CD14-positive monocyte (primary cell): ENCODE results near the gene DOCK1. TPM values are rescaled to one million over a fixed set of nuclear protein-coding genes. Genes with fewer than 3 reads are reported as not detected.

Experiments
- DNase-seq, 3 donors: peaks; one replicate each; pipeline ENCODE4 v3.0.0-alpha.2; 2011 to 2022
- H2AFZ ChIP-seq: 2 replicates; pipeline ENCODE4 v1.6.0; 2012; ENCODE audit warnings: mild to moderate bottlenecking, low read depth, low read length, inconsistent platforms; ENCODE audit not compliant: insufficient read depth, poor library complexity, severe bottlenecking
- H3K27ac ChIP-seq, 2 donors: 1 replicate in 1 of 2; 2 replicates in 1 of 2; pipeline ENCODE4 v1.5.1; 2012 to 2013; ENCODE audit warnings: low read length in 2 of 2, control low read depth in 1 of 2, inconsistent platforms in 1 of 2, low read depth in 1 of 2, mild to moderate bottlenecking in 1 of 2
- H3K27me3 ChIP-seq, 2 donors: one replicate each; pipeline versions ENCODE4 v1.6.0 to v1.6.1; 2011 to 2013; ENCODE audit warnings: low read length in 2 of 2; ENCODE audit not compliant: control insufficient read depth in 2 of 2, insufficient read depth in 2 of 2
- H3K36me3 ChIP-seq, 2 donors: replicated peaks in 1 of 2; 1 replicate in 1 of 2; 2 replicates in 1 of 2; pipeline versions ENCODE4 v1.5.1 to v1.6.1; 2012 to 2013; ENCODE audit warnings: low read length in 2 of 2, control low read depth in 1 of 2, inconsistent platforms in 1 of 2, mild to moderate bottlenecking in 1 of 2; ENCODE audit not compliant: insufficient read depth in 2 of 2, control insufficient read depth in 1 of 2
- H3K4me1 ChIP-seq, 2 donors: 1 replicate in 1 of 2; 2 replicates in 1 of 2; pipeline versions ENCODE4 v1.5.1 to v1.6.1; 2012 to 2013; ENCODE audit warnings: low read length in 2 of 2, control low read depth in 1 of 2, inconsistent platforms in 1 of 2, mild to moderate bottlenecking in 1 of 2, moderate library complexity in 1 of 2; ENCODE audit not compliant: insufficient read depth in 2 of 2, control insufficient read depth in 1 of 2
- H3K4me2 ChIP-seq: replicated peaks from 2 replicates; pipeline ENCODE3; 2012; ENCODE audit warnings: low read length, moderate library complexity, mild to moderate bottlenecking; ENCODE audit not compliant: poor library complexity, severe bottlenecking; ENCODE audit errors: extremely low read depth
- H3K4me3 ChIP-seq, 3 experiments: fragments of 200-600 bp in 1 of 3; sonication (generic) in 1 of 3; replicated peaks in 1 of 3; 1 replicate in 2 of 3; 2 replicates in 1 of 3; pipeline ENCODE4 v1.5.1; 2011 to 2013; ENCODE audit warnings: low read length in 3 of 3, mild to moderate bottlenecking in 3 of 3, control low read depth in 2 of 3, low read depth in 2 of 3, inconsistent platforms in 1 of 3, moderate library complexity in 1 of 3
- H3K79me2 ChIP-seq: 2 replicates; pipeline ENCODE4 v1.6.0; 2012; ENCODE audit warnings: mild to moderate bottlenecking, control low read depth, inconsistent platforms, low read length, moderate library complexity; ENCODE audit not compliant: insufficient read depth
- H3K9ac ChIP-seq: 2 replicates; pipeline ENCODE4 v1.6.0; 2017; ENCODE audit warnings: low read length, mild to moderate bottlenecking; ENCODE audit not compliant: insufficient read depth, poor library complexity, severe bottlenecking
- H3K9me3 ChIP-seq, 2 donors: replicated peaks in 1 of 2; 1 replicate in 1 of 2; 2 replicates in 1 of 2; pipeline versions ENCODE4 v1.5.1 to v1.6.1; 2012 to 2013; ENCODE audit warnings: low read length in 2 of 2, control low read depth in 1 of 2; ENCODE audit not compliant: control insufficient read depth in 1 of 2, insufficient read depth in 1 of 2
- H4K20me1 ChIP-seq: 2 replicates; pipeline ENCODE4 v1.6.0; 2012; ENCODE audit warnings: mild to moderate bottlenecking, low read length, control low read depth, moderate library complexity; ENCODE audit not compliant: insufficient read depth
- H3K27ac Mint-ChIP-seq, 7 donors: one replicate each; pipeline ENCODE4 v1.8.0; 2020; ENCODE audit warnings: mild to moderate bottlenecking in 7 of 7, mixed read lengths in 7 of 7, moderate library complexity in 6 of 7, inconsistent platforms in 2 of 7
- H3K27me3 Mint-ChIP-seq, 3 donors: one replicate each; pipeline ENCODE4 v1.8.0; 2021 to 2022; ENCODE audit warnings: low read depth in 3 of 3, mild to moderate bottlenecking in 3 of 3, mixed read lengths in 3 of 3, moderate library complexity in 3 of 3, inconsistent platforms in 1 of 3
- H3K36me3 Mint-ChIP-seq, 2 donors: one replicate each; pipeline ENCODE4 v1.8.0; 2020; ENCODE audit warnings: mixed read lengths in 2 of 2, inconsistent platforms in 1 of 2, mild to moderate bottlenecking in 1 of 2
- H3K4me1 Mint-ChIP-seq: one replicate; pipeline ENCODE4 v1.8.0; 2020; ENCODE audit warnings: mild to moderate bottlenecking, mixed read lengths
- H3K4me3 Mint-ChIP-seq, 2 donors: one replicate each; pipeline ENCODE4 v1.8.0; 2020; ENCODE audit warnings: mild to moderate bottlenecking in 2 of 2, mixed read lengths in 2 of 2, moderate library complexity in 1 of 2
- H3K9me3 Mint-ChIP-seq, 7 donors: one replicate each; pipeline ENCODE4 v1.8.0; 2020 to 2022; ENCODE audit warnings: mixed read lengths in 7 of 7, mild to moderate bottlenecking in 6 of 7, moderate library complexity in 6 of 7, inconsistent platforms in 2 of 7
- WGBS: methylation state at CpG from one replicate; pipeline ENCODE4 v1.1.5; 2013; ENCODE audit warnings: missing lambda C conversion rate; ENCODE audit not compliant: insufficient coverage; 5-methylcytosine and 5-hydroxymethylcytosine counted together
- intact Hi-C, 2 donors: fragments of 100-400 bp; cut with micrococcal nuclease; formaldehyde crosslinking; loops; one replicate each; pipeline versions ENCODE4 v1.15.0 to v1.15.1; 2023
- polyA plus RNA-seq, 3 donors: library from polyadenylated mRNA; depleted of rRNA in 1 of 3; unstranded in 2 of 3; stranded (reverse) in 1 of 3; fragments of 300-500 nt in 2 of 3; fragments of >200 nt in 1 of 3; fragmentation: Illumina TruSeq in 2 of 3; gene quantifications; 1 replicate in 2 of 3; 2 replicates in 1 of 3; pipeline ENCODE4 v1.2.3, GENCODE V29; 2012 to 2021
- TF ChIP-seq, protein P1 (sequence below): fragments of 200-600 bp; IDR thresholded peaks from one replicate; pipeline ENCODE4 v1.8.0; 2022; ENCODE audit warnings: antibody characterized with exemption, mild to moderate bottlenecking

Gene DOCK1
- polyA plus RNA-seq, 3 donors = 0.31 to 0.35 TPM; not detected in 1

DNA sequence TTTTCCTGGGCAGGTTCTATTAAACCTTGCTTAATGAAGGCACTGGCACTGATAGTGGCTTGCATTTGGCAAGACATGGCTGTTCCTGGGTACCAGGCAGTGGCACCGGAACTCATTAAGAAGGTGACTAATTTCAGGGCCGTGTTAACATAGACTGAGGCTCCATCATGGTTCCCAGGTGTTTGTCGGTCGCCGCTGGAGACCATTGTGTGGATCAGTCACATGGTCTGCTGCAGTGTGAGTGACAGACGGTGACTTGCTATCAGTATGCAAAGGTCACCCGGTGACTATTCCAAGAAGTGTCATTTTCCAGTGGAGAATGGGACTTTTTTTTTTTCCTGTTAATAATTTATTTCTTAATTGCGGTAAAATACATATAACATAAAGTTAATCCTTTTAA is 184.9 kb downstream of the DOCK1 start:
- H2AFZ ChIP-seq = no peak overlapping the region
- H3K27ac ChIP-seq = no peak overlapping the region
- intact Hi-C loops = no loop called here
- H3K9me3 Mint-ChIP-seq = no peaks in the 10 kb centered on the region
- no peaks in the 10 kb centered on the region for H3K36me3 ChIP-seq
- peaks cover 0 to 2% (median 0%) of the 10 kb centered on the region in 3 donors for H3K27me3 Mint-ChIP-seq
- H3K27me3 ChIP-seq = no peaks in the 10 kb centered on the region
- WGBS = 100% methylated on average over 5 of the region's 8 CpGs
- H4K20me1 ChIP-seq = no peaks in the 10 kb centered on the region
- H3K36me3 Mint-ChIP-seq = no peaks in the 10 kb centered on the region
- no peak overlapping the region for H3K27ac Mint-ChIP-seq
- TF ChIP-seq, protein P1, sequence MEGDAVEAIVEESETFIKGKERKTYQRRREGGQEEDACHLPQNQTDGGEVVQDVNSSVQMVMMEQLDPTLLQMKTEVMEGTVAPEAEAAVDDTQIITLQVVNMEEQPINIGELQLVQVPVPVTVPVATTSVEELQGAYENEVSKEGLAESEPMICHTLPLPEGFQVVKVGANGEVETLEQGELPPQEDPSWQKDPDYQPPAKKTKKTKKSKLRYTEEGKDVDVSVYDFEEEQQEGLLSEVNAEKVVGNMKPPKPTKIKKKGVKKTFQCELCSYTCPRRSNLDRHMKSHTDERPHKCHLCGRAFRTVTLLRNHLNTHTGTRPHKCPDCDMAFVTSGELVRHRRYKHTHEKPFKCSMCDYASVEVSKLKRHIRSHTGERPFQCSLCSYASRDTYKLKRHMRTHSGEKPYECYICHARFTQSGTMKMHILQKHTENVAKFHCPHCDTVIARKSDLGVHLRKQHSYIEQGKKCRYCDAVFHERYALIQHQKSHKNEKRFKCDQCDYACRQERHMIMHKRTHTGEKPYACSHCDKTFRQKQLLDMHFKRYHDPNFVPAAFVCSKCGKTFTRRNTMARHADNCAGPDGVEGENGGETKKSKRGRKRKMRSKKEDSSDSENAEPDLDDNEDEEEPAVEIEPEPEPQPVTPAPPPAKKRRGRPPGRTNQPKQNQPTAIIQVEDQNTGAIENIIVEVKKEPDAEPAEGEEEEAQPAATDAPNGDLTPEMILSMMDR = no peak
- H3K9ac ChIP-seq = no peak overlapping the region
- no peak overlapping the region for H3K4me3 ChIP-seq
- DNase-seq = no peak
- H3K4me3 Mint-ChIP-seq = no peak overlapping the region
- no peaks in the 10 kb centered on the region for H3K9me3 ChIP-seq
- H3K4me1 ChIP-seq = no peaks in the 10 kb centered on the region
- H3K79me2 ChIP-seq = no peaks in the 10 kb centered on the region
- H3K4me1 Mint-ChIP-seq = no peaks in the 10 kb centered on the region
- H3K4me2 ChIP-seq = no peak overlapping the region

DNA sequence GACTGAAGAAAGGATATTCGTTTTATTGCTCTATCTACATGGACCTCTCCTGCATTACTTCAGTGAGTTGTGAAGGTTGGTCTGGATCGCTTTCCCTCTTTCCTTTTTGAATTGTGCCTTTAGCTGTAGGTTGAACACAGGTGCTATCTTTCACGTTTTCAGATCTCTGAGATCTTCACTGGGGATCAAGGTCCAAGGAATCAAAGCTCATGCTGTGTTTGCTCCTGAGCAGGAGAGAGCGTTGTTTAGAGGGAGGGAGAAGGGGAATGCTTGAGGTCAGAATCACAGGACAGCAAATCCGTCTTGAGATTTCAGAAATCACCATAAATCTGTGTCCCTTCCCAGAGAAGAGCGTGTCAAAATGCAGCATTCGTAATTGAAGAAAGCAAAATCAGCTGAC is 186.1 kb downstream of the DOCK1 start:
- Histone ChIP-seq H3K79me2 (no peaks in the 10 kb centered on the region), H2AFZ (no peak overlapping the region), H4K20me1 (no peaks in the 10 kb centered on the region), H3K4me3 (no peak overlapping the region), H3K27me3 (no peaks in the 10 kb centered on the region), H3K4me2 (no peak overlapping the region), H3K27ac (no peak overlapping the region), H3K4me1 (no peaks in the 10 kb centered on the region), H3K9me3 (no peaks in the 10 kb centered on the region), H3K9ac (no peak overlapping the region), H3K36me3 (no peaks in the 10 kb centered on the region)
- Mint-ChIP-seq H3K27me3 (peaks cover 0 to 2% (median 0%) of the 10 kb centered on the region in 3 donors), H3K27ac (no peak overlapping the region), H3K4me3 (no peak overlapping the region), H3K9me3 (no peaks in the 10 kb centered on the region), H3K4me1 (no peaks in the 10 kb centered on the region), H3K36me3 (no peaks in the 10 kb centered on the region)
- intact Hi-C loops = no loop called here
- TF ChIP-seq, protein P1 = no peak
- DNase-seq = no peak
- 76% methylated on average over 4 of the region's 7 CpGs for WGBS
